ENCODE results near the gene CACNG8. TPM values are rescaled to one million over a fixed set of nuclear protein-coding genes. Genes with fewer than 3 reads are reported as not detected.
"Not testable (repeated sequence)": the region's sequence is repeated elsewhere in the genome, so short reads cannot be mapped to it uniquely, and the experiment has no call there.

The CACNG8 gene
- polyA plus RNA-seq, 1 donor, result 1.1 TPM

DNA sequence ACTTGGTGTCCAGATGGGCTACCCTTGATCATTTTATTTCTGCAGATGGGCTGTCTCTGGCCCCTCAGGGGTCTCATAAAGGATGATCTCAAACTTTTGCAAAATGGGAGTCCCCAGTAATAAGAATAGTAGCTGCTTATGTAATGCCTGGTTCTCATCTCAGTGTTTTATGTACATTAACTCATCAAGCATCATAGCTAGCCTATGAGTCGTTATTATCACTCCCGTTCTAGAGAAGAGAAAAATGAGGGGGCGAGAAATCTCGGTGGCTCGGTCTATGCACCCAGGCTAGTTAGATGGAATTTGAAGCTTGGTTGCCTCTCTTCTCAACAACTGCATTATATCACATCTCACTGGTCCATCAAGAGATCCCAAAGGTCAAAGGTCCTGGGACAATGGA lies 32.1 kb downstream of the CACNG8 start:
- DNase-seq, result no peak

DNA sequence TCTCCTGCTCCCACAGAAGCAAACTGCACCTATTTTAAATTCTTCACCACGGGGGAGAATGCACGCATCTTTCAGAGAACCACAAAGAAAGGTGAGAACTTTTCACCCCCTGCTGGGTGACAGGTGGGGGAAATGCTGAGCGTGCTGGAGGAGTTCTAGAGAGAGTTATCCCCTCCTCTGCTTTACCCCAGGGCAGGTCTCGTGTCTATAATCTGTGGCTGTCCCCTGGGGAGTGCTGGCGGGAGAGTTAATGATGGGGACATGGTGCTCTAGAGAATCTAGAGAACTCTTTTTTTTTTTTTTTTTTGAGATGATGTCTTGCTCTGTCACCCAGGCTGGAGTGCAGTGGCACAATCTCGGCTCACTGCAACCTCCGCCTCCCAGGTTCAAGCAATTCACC lies 35.5 kb downstream of the CACNG8 start:
- DNase-seq, result no peak

- no peak for DNase-seq
Observed at GRCh38 chr19:53999694-54000093, 37.0 kb downstream of the CACNG8 start.

DNA sequence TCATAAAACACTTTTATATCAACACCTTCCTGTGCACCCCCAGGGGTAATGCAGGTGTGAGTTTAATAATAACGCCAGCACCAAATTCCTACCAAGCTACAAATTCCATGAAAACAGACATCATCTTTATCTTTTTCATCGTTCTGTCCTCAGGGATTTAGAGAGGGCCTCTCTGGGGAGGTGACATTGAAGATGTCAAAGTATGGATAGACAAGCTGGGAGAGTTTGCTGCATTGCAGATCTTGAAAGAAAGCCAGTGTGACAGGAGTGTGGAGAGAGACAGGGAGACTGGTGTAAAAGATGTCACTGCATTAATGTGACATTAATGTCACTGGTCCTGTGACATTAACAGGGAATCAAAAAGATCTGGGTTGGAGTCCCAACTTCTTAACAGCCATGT lies 38.8 kb downstream of the CACNG8 start:
- no peak for DNase-seq

DNA sequence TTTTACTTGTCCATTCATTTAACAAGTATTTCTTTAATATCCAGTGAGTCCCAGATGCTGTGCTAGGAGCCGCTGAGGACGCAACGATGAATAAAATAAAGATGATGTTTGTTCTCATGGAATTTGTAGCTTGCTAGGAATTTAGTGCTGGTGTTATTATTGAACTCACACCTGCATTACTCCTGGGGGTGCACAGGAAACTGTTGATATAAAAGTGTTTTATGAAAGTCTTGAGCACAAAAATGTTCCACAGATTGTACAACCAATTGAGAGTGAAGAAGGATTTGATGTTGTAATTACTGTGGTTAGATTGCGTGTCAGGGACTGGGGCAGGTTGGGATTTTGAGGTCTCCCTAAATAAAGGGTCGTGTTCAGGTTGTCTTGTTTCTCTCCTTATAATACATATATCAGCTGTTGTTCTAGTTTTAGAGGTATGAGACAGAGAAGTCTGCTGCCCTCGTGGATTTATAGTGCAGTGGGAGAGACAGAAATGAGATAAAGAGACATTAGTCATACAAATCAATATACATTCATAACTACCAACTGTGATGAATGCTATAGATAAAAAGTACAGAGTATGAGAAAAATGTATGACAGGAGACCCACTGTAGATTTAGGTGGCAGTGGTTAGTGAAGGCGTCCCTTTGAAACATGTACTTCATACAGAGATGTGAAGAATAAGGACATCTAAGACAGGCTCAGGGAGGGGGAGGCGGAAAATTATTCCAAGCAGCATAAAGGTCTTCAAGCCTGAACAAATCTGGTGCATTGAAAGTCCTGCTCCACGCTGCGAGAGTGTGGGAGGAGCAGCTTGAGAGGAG lies 40.0 kb downstream of the CACNG8 start:
- DNase-seq, result no peak

GRCh38 chr19:54009440-54009839 lies 46.7 kb downstream of the CACNG8 start:
- no peak for DNase-seq

DNA sequence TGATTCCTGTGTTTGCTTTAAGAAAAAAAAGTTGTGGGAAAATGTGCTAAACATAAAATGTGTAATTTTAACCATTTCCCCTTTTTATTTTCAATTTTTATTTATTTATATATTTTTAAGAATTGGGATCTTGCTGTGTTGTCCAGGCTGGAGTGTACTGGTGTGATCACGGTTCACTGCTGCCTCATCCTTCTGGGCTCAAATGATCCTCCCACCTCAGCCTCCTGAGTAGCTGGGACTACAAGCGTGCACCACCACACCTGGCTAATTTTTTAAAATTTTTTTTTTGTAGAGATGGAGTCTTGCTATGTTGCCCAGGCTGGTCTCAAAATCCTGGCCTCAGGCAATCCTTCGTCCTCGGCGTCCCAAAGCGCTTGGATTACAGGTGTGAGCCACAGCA lies 47.7 kb downstream of the CACNG8 start:
- DNase-seq, result no peak

DNA sequence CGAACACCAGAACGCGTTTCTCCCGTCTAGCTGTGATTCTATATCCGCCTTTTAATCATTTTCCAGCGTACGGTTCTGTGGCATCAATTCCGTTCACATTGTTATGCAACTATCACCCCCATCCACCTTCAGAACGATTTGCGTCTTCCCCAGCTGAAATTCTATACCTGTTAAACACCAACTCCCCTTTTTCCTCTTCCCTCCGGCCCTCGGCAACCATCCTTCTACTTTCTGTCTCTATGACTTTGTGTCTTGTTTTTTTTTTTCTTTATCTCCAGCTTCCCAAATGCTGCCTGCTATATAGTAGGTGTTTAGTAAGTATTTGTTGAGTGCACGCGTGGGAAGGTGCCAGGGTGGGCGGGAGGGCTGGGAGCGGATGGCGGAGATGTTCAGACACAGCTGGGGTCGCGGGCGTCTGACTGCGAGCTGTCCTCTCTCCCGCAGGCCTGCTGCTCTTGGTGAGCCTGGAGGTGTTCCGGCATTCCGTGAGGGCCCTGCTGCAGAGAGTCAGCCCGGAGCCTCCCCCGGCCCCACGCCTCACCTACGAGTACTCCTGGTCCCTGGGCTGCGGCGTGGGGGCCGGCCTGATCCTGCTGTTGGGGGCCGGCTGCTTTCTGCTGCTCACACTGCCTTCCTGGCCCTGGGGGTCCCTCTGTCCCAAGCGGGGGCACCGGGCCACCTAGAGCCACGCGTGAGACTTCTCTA lies 48.9 kb downstream of the CACNG8 start:
- DNase-seq, result no peak

GRCh38 chr19:54013866-54014265 lies 51.1 kb downstream of the CACNG8 start:
- no peak for DNase-seq

DNA sequence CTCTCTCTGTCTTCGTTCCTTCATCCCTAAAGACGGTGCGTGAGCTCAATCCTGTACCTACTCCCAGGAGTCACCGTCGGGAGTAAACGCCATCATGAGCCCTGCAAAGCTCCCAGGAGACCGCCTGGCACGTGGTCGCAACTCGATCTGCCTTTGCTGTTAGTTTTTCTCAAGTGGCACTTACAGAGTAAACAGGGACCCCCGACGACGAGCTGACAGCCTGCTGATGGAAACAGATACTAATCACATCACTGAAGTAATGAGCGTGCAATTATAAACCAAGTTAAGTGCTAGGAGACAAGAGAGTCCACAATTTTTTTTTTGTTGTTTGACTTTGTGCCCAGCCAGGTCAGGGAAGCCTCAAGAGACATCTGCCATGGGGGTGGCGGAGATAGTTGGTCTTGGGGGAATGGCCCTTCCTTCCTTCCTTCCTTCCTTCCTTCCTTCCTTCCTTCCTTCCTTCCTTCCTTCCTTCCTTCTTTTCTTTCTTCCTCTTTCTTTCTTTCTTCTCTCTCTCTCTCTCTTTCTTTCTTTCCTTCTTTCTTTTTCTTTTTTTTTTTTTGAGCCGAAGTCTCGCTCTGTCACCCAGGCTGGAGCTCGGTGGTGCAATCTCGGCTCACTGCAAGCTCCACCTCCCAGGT lies 52.3 kb downstream of the CACNG8 start:
- DNase-seq, result no peak

DNA sequence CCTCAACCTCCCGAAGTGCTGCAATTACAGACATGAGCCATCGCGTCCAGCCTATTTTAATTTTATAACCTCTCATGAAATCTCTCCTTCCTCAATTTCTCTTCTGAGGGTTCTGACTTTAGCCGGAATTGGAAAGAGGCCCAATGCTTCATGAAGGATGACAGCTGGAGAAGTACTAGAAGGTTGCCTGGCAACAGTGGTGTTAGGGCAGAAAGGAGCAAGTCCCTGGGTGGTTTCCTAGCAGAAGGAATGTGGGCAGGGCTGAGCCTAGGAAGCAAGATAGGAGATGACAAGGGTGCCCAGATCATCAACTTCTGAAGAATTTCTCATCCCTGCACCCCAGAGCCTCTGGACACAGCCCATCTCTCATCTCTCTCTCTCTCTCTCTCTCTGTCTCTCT lies 54.5 kb downstream of the CACNG8 start:
- DNase-seq, result no peak

- no peak for DNase-seq
Observed at GRCh38 chr19:54021363-54021762, 58.6 kb downstream of the CACNG8 start.

- DNase-seq, result no peak
Observed at GRCh38 chr19:54021932-54022331, 59.2 kb downstream of the CACNG8 start.

DNA sequence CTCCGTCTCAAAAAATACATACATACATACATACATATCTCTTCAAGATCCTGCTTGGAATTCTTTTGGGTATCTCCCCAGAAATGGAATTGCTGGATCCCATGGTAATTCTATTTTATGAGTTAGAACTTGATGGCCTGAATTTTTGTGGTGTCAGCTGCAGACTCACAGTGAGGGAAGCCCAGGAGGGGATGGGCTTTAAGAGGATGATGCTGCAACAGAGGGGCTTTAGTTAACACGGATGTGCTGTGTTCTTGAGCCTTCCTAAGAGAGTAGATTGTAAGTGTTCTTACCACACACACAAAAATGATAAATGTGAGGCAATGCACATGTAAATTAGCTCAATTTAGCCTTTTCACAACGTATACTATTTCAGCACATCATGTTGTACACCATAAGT lies 60.5 kb downstream of the CACNG8 start:
- no peak for DNase-seq

- DNase-seq, result no peak
Observed at GRCh38 chr19:54024660-54025059, 61.9 kb downstream of the CACNG8 start.

DNA sequence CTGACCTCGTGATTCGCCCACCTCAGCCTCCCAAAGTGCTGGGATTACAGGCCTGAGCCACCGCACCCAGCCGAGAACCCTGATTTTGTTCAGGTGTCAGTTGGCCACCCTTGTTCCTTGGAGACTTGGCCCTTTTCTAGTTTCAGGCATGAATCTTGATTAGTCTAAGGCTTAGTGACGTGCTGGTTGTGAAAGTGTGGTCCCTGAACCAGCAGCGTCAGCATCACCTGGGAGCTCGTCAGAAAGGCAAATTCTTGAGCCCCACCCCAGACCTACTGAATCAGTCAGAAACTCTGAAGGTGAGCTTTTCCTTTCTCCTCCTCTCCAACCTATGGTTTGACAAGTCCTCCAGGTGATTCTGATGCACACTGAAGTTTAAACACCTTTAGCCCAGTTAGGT lies 63.9 kb downstream of the CACNG8 start:
- DNase-seq, result no peak

DNA sequence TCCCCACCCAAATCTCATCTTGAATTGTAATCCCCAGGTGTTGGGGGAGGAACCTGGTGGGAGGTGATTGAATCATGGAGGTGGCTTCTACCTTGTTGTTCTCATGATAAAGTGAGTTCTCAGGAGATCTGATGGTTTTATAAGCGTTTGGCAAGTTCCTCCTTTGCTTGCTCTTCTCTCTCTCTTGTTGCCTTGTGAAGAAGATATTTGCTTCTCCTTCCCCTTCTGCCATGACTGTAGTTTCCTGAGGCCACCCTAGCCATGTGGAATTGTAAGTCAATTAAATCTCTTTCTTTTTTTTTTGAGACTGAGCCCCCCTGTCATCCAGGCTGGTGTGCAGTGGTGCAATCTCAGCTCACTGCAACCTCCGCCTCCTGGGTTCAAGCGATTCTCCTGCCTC lies 66.6 kb downstream of the CACNG8 start:
- no peak for DNase-seq

- DNase-seq, result no peak
Observed at GRCh38 chr19:54029930-54030490, 67.3 kb downstream of the CACNG8 start.

DNA sequence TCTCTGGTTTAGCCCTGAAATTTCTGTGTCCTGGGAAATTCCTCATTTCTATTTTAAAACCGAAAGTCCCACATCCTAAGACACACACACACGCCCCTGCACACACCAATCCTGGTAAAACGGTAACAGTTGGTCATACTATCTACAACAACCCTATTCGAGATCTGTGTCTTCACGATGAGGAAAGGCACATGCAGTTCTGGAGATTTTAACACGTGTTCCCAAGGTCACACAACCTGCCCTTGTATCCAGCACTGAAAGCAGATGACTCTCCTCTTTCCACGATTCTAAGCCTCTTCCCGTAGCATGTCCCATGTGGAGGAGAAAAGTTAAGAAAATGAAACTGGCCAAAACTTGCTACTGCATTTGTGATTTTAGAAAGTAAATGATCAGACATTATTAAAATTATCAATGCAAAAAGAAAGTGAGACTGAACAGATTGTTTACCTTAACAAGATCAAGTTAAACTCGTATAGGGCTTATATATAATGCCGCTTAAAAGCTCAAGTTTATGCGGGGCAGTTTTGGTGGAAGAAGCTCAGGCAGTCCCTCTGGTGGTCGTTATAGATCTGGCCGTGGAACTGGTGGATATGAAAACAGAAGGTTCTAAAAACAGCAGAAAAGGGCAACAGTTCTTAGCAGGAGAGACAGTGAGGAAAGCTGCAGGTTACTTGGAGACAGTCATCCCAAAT lies 68.3 kb downstream of the CACNG8 start:
- no peak for DNase-seq

DNA sequence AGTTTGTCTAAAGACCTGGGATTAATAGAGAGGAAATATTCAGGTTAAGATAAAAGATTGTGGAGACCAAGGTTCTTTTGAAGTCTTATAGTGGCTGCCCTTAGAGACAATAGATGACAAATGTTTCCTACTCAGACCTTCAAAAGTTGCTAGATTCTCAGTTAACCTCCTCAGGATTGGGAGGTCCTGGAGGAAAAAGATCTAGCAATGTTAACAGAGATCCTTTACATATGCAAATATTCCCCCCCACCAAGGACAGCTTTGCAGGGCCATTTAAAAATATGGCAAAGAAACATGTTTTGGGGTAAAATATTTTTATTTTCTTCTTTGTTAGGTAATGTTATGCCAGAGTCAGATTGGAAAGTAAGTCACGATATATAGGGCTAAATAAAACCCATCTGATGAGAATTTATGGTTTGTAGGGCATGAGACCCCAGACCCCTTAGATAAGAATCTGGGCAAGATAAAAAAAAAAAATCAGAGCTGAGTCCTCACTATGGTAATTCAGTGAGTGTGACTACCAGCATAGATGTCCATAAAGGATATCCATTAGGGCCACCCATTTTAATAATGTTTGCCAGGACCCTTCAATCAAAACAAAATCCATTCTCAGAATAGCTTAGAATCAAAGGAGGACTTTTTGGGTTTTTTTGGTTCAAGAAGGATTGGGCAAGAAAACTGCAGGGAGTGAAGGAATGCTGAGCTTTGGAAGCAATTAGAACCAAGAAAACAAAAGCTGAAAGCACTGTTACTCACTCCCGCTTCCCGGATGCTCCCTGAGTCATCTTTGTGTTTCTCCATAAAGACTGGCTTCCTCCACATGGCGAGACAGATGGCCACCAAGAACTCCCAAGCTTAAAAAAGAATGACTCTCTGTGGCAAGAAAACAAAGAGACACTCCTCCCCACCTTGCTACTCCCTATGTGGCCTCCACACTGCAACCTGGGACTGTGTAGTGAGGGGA lies 72.8 kb downstream of the CACNG8 start:
- no peak for DNase-seq

GRCh38 chr19:54036542-54036941 lies 73.8 kb downstream of the CACNG8 start:
- not testable (repeated sequence) for DNase-seq
